RWPE2 (cell line): ENCODE results near the gene ABCA2.

Experiments used
- ATAC-seq: fragments of 200-7000 bp; cut with Tn5 transposase; 3 replicates; pipeline ENCODE4 v1.9.1; 2021; ENCODE audit warnings: low read depth
- DNase-seq: peaks from one replicate; pipeline ENCODE4 v3.0.0-alpha.2; 2020; ENCODE audit warnings: low spot score
- H3K27ac ChIP-seq: fragments of 450-650 bp; 2 replicates; pipeline ENCODE4 v1.5.1; 2017; ENCODE audit warnings: mild to moderate bottlenecking; ENCODE audit not compliant: poor library complexity, severe bottlenecking
- H3K27me3 ChIP-seq: fragments of 250-450 bp; sonication (Bioruptor Pico); 2 replicates; pipeline ENCODE4 v1.5.1; 2021; ENCODE audit warnings: mild to moderate bottlenecking, moderate library complexity; ENCODE audit not compliant: insufficient read depth, poor library complexity, severe bottlenecking
- H3K36me3 ChIP-seq: fragments of 250-450 bp; sonication (Bioruptor Pico); 2 replicates; pipeline ENCODE4 v1.5.1; 2020; ENCODE audit warnings: low read depth, mild to moderate bottlenecking, moderate library complexity
- H3K4me1 ChIP-seq: fragments of 250-450 bp; sonication (Bioruptor Pico); 2 replicates; pipeline ENCODE4 v1.5.1; 2021; ENCODE audit warnings: mild to moderate bottlenecking, moderate library complexity; ENCODE audit not compliant: insufficient read depth, poor library complexity, severe bottlenecking
- H3K4me3 ChIP-seq: fragments of 250-450 bp; sonication (Bioruptor Pico); 2 replicates; pipeline ENCODE4 v1.5.1; 2021; ENCODE audit warnings: mild to moderate bottlenecking, moderate library complexity; ENCODE audit not compliant: severe bottlenecking
- H3K9me3 ChIP-seq: fragments of 250-450 bp; sonication (Bioruptor Pico); 2 replicates; pipeline ENCODE4 v1.5.1; 2021; ENCODE audit warnings: mild to moderate bottlenecking, moderate library complexity; ENCODE audit not compliant: severe bottlenecking
- CTCF ChIP-seq: fragments of 450-650 bp; IDR thresholded peaks from one replicate; pipeline ENCODE4 v1.5.1; 2017; ENCODE audit warnings: mild to moderate bottlenecking, moderate library complexity; ENCODE audit not compliant: poor library complexity, severe bottlenecking

ABCA2 gene, protein sequence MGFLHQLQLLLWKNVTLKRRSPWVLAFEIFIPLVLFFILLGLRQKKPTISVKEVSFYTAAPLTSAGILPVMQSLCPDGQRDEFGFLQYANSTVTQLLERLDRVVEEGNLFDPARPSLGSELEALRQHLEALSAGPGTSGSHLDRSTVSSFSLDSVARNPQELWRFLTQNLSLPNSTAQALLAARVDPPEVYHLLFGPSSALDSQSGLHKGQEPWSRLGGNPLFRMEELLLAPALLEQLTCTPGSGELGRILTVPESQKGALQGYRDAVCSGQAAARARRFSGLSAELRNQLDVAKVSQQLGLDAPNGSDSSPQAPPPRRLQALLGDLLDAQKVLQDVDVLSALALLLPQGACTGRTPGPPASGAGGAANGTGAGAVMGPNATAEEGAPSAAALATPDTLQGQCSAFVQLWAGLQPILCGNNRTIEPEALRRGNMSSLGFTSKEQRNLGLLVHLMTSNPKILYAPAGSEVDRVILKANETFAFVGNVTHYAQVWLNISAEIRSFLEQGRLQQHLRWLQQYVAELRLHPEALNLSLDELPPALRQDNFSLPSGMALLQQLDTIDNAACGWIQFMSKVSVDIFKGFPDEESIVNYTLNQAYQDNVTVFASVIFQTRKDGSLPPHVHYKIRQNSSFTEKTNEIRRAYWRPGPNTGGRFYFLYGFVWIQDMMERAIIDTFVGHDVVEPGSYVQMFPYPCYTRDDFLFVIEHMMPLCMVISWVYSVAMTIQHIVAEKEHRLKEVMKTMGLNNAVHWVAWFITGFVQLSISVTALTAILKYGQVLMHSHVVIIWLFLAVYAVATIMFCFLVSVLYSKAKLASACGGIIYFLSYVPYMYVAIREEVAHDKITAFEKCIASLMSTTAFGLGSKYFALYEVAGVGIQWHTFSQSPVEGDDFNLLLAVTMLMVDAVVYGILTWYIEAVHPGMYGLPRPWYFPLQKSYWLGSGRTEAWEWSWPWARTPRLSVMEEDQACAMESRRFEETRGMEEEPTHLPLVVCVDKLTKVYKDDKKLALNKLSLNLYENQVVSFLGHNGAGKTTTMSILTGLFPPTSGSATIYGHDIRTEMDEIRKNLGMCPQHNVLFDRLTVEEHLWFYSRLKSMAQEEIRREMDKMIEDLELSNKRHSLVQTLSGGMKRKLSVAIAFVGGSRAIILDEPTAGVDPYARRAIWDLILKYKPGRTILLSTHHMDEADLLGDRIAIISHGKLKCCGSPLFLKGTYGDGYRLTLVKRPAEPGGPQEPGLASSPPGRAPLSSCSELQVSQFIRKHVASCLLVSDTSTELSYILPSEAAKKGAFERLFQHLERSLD (N-terminal part only)

DNA sequence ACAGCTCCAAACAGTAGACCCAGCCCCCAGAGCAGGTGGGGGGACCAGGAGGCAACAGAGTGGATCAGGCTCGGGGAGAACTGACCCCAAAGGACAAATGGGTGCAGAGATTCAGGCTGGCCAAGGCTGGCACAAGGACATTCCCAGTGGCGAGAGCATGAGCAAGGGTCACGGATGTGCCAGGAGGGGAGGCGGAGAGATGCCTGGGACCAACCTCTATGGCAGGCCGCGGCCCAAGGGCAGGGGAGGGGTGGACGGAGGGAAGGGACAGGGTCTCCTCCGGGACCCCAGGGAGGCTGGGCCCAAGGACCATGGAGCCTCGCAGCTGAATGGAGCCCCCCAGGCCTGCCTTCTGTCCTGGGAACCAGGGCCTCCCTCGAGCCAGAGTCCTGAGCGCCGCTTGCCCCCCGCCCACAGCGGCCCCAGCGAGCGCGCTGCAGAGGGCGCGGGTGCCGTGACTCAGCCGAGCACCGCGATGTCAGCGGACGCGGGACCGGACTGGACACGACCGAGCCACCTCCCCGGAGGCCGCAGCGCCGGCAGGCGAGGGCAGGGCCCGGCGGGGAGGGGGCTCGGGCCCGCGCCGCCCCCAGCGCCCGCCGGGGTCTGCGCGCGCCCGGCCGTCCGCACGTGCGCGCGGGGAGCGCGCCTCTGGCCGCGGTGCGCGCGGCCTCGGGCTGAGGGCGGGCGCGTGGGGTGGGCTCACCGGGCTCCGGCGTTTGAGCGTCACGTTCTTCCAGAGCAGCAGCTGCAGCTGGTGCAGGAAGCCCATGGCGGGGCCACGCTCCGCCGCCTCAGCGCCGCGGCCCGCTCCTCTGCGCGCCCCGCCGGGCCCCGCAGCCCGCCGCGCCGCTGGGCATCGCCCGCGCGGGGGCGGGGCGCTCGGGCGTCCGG lies at the start of gene ABCA2:
Gene ABCA2 (minus strand): TSS at position 869 of the 894 bp plus-strand sequence. CDS start 97 bp downstream, at position 772.
- ATAC-seq (no peak), DNase-seq (no peak)
- no peaks in the 10 kb centered on the region for H3K36me3 ChIP-seq
- no peaks in the 10 kb centered on the region for H3K4me1 ChIP-seq
- H3K4me3 ChIP-seq: peak within 1 kb of the TSS; percentile 40
- H3K27me3 ChIP-seq: no peaks in the 10 kb centered on the region
- H3K9me3 ChIP-seq: no peaks in the 10 kb centered on the region
- no peak within 1 kb of the TSS for H3K27ac ChIP-seq
- TF ChIP-seq CTCF: no peak

DNA sequence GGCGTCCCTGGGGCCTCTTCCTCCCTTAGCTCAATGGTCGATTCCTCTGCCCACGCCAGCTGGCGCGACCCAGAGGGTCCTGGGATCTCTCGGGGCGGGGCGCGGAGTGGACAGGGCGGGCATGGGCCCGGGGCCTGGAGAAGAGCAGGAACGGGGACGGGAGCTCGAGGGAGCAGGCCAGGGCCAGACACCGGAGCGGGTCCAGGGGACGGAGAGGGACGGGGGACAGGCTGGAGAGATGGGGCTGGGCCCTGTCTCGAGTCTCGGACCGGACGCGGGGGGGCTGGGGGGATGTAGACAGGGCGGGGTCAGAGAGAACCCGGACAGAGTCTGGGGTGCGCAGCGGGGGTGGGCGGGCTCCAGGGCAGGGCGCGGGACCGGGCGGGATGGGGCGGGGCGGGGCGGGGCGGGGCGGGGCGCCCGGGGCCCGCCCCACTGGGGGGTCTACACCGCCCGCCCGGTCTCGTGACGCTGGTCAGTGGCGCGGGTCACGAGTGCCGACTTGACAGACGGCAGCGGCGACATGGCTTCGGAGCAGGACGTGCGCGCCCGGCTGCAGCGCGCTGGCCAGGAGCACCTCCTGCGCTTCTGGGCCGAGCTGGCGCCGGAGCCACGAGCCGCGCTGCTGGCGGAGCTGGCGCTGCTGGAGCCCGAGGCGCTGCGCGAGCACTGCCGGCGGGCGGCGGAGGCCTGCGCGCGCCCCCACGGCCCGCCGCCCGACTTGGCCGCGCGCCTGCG lies 49.1 kb upstream of the ABCA2 start, which contains the start of gene UAP1L1:
Gene UAP1L1 (plus strand): TSS at position 508 of the 738 bp plus-strand sequence. CDS start 16 bp downstream, at position 524.
- DNase-seq: peak; percentile 75
- Histone ChIP-seq H3K9me3 (no peaks in the 10 kb centered on the region), H3K27me3 (no peaks in the 10 kb centered on the region), H3K4me1 (no peaks in the 10 kb centered on the region), H3K27ac (peak within 1 kb of the TSS; percentile 39), H3K36me3 (peaks cover 12% of the 10 kb centered on the region; the same call in 1 of the 2 replicates), H3K4me3 (peak within 1 kb of the TSS; percentile 61)
- peak; percentile 63 for ATAC-seq
- TF ChIP-seq CTCF: no peak

GRCh38 chr9:137076636-137077009 lies 48.6 kb upstream of the ABCA2 start:
- peaks cover 12% of the 10 kb centered on the region; the same call in 1 of the 2 replicates for H3K36me3 ChIP-seq
- H3K4me1 ChIP-seq: no peaks in the 10 kb centered on the region
- no peak for DNase-seq
- H3K27ac ChIP-seq: no peak overlapping the region
- TF ChIP-seq CTCF: no peak
- no peak for ATAC-seq
- no peak overlapping the region for H3K4me3 ChIP-seq
- no peaks in the 10 kb centered on the region for H3K27me3 ChIP-seq
- no peaks in the 10 kb centered on the region for H3K9me3 ChIP-seq

DNA sequence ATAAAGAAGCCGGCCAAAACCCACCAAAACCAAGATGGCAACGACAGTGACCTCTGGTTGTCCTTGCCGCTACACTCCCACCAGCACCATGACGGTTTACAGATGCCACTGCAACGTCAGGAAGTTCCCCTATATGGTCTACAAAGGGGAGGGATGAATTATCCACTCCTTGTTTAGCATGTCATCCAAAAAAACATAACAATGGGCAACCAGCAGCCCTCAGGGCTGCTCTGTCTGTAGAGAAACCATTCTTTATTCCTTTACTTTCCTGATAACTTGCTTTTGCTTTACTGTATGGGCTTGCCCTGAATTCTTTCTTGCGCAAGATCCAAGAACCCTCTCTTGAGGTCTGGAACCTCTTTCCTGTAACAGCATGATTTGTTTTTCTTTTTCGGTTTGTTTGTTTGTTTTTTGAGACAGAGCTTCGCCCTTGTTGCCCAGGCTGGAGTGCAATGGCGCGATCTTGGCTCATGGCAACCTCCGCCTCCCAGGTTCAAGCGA lies 47.3 kb upstream of the ABCA2 start:
- H3K36me3 ChIP-seq: peaks cover 12% of the 10 kb centered on the region; the same call in 1 of the 2 replicates
- H3K4me3 ChIP-seq: no peak overlapping the region
- ATAC-seq: no peak
- H3K9me3 ChIP-seq: no peaks in the 10 kb centered on the region
- no peak for DNase-seq
- H3K4me1 ChIP-seq: no peaks in the 10 kb centered on the region
- no peak for TF ChIP-seq CTCF
- no peaks in the 10 kb centered on the region for H3K27me3 ChIP-seq
- H3K27ac ChIP-seq: no peak overlapping the region
